H1 (cell line): ENCODE data around the gene ADCY2. TPM values are rescaled to one million over a fixed set of nuclear protein-coding genes. Genes with fewer than 3 reads are reported as not detected.

ENCODE experiments used
- CTCF ChIA-PET: fragments of 300-600 bp; sonication (Branson Sonifier 250); formaldehyde crosslinking; loops from one replicate; lab custom pipeline; 2021; ENCODE audit not compliant: partially characterized antibody; lab: Charles Lee
- POLR2A ChIA-PET: fragments of 300-600 bp; sonication (Branson Sonifier 250); formaldehyde crosslinking; loops from one replicate; lab custom pipeline; 2021; ENCODE audit warnings: inconsistent platforms; ENCODE audit not compliant: partially characterized antibody; lab: Charles Lee
- DNase-seq, 2 experiments: peaks; one replicate each; pipeline versions ENCODE4 v3.0.0 to v3.0.0-alpha.2; 2010 to 2022; ENCODE audit warnings: low spot score in 2 of 2, low read depth in 1 of 2, mixed read lengths in 1 of 2
- FAIRE-seq: peaks from 2 replicates; lab custom pipeline; 2011; peaks lifted over from hg19 to GRCh38; lab: Jason Lieb, UNC
- H2AFZ ChIP-seq: 2 replicates; pipeline ENCODE4 v1.8.1; 2012; ENCODE audit warnings: low read length, inconsistent platforms
- H2AK5ac ChIP-seq: 2 replicates; pipeline ENCODE4 v1.6.1; 2013; ENCODE audit warnings: low read depth, low read length
- H2BK120ac ChIP-seq: replicated peaks from 2 replicates; pipeline ENCODE3; 2013; ENCODE audit warnings: low read depth, low read length, inconsistent platforms
- H2BK12ac ChIP-seq: 2 replicates; pipeline ENCODE4 v1.6.1; 2013; ENCODE audit warnings: low read depth, low read length
- H2BK15ac ChIP-seq: 2 replicates; pipeline ENCODE4 v1.6.1; 2013; ENCODE audit warnings: low read length
- H2BK20ac ChIP-seq: 2 replicates; pipeline ENCODE4 v1.6.1; 2013; ENCODE audit warnings: low read length
- H2BK5ac ChIP-seq: 2 replicates; pipeline ENCODE4 v1.6.1; 2013; ENCODE audit warnings: low read depth, low read length
- H3K14ac ChIP-seq: 2 replicates; pipeline ENCODE4 v1.6.1; 2013; ENCODE audit warnings: inconsistent platforms; ENCODE audit not compliant: insufficient read length
- H3K18ac ChIP-seq: 2 replicates; pipeline ENCODE4 v1.6.1; 2013; ENCODE audit warnings: low read length; ENCODE audit errors: extremely low read depth
- H3K23ac ChIP-seq: 2 replicates; pipeline ENCODE4 v1.6.1; 2013; ENCODE audit warnings: inconsistent platforms; ENCODE audit not compliant: insufficient read length
- H3K23me2 ChIP-seq: 2 replicates; pipeline ENCODE4 v1.6.1; 2013; ENCODE audit warnings: low read depth, low read length
- H3K27ac ChIP-seq: 2 replicates; pipeline ENCODE4 v1.6.1; 2011; ENCODE audit warnings: low read depth, low read length, inconsistent platforms
- H3K27me3 ChIP-seq, 4 experiments: replicated peaks in 1 of 4; 1 replicate in 1 of 4; 2 replicates in 3 of 4; pipeline versions ENCODE4 v1.6.1 to v1.8.1; 2011 to 2013; ENCODE audit warnings: low read length in 3 of 4, mild to moderate bottlenecking in 3 of 4, inconsistent platforms in 2 of 4, mixed read lengths in 2 of 4, moderate library complexity in 1 of 4; ENCODE audit not compliant: control insufficient read depth in 3 of 4, insufficient read depth in 3 of 4; ENCODE audit errors: extremely low read depth in 1 of 4
- H3K36me3 ChIP-seq, 4 experiments: 2 replicates each; pipeline versions ENCODE4 v1.6.1 to v1.8.1; 2011 to 2013; ENCODE audit warnings: mild to moderate bottlenecking in 4 of 4, low read length in 3 of 4, moderate library complexity in 2 of 4, control low read depth in 1 of 4, inconsistent platforms in 1 of 4; ENCODE audit not compliant: insufficient read depth in 4 of 4, control insufficient read depth in 2 of 4
- H3K4ac ChIP-seq: replicated peaks from 2 replicates; pipeline ENCODE3; 2013; ENCODE audit warnings: low read length, low read depth, mixed read lengths, inconsistent platforms; ENCODE audit not compliant: insufficient read length
- H3K4me1 ChIP-seq, 4 experiments: replicated peaks in 1 of 4; 1 replicate in 1 of 4; 2 replicates in 3 of 4; pipeline versions ENCODE4 v1.6.1 to v1.8.1; 2011 to 2013; ENCODE audit warnings: low read length in 3 of 4, inconsistent platforms in 2 of 4, mixed read lengths in 1 of 4; ENCODE audit not compliant: insufficient read depth in 4 of 4, control insufficient read depth in 3 of 4
- H3K4me2 ChIP-seq, 2 experiments: 2 replicates each; pipeline versions ENCODE4 v1.6.1 to v1.8.1; 2011 to 2013; ENCODE audit warnings: low read depth in 2 of 2, low read length in 2 of 2, control low read depth in 1 of 2, inconsistent platforms in 1 of 2, mild to moderate bottlenecking in 1 of 2; ENCODE audit not compliant: insufficient read depth in 1 of 2
- H3K4me3 ChIP-seq, 4 experiments: fragments of 200-600, 300-600 bp in 1 of 4; sonication (generic), shearing (Covaris generic), sonication (Bioruptor Twin) in 1 of 4; 2 replicates each; pipeline versions ENCODE4 v1.5.1 to v1.8.1; 2011 to 2016; ENCODE audit warnings: low read length in 4 of 4, low read depth in 3 of 4, control low read depth in 2 of 4, inconsistent platforms in 2 of 4, mild to moderate bottlenecking in 2 of 4, mixed read lengths in 1 of 4, moderate library complexity in 1 of 4; ENCODE audit not compliant: insufficient read depth in 2 of 4; ENCODE audit errors: extremely low read depth in 1 of 4
- H3K56ac ChIP-seq: replicated peaks from 2 replicates; pipeline ENCODE3; 2013; ENCODE audit warnings: low read depth, mild to moderate bottlenecking, mixed read lengths, low read length, inconsistent platforms; ENCODE audit not compliant: insufficient read length
- H3K79me1 ChIP-seq: 2 replicates; pipeline ENCODE4 v1.6.1; 2013; ENCODE audit warnings: low read depth, low read length, control low read depth
- H3K79me2 ChIP-seq, 2 experiments: 2 replicates each; pipeline versions ENCODE4 v1.6.1 to v1.8.1; 2012 to 2013; ENCODE audit warnings: low read length in 2 of 2, mild to moderate bottlenecking in 2 of 2, inconsistent platforms in 1 of 2; ENCODE audit not compliant: insufficient read depth in 2 of 2, control insufficient read depth in 1 of 2
- H3K9ac ChIP-seq, 4 experiments: replicated peaks in 1 of 4; 1 replicate in 1 of 4; 2 replicates in 3 of 4; pipeline versions ENCODE4 v1.6.1 to v1.8.1; 2011 to 2013; ENCODE audit warnings: low read depth in 3 of 4, low read length in 3 of 4, control low read depth in 2 of 4, mild to moderate bottlenecking in 2 of 4, moderate library complexity in 2 of 4, inconsistent platforms in 1 of 4; ENCODE audit errors: extremely low read depth in 1 of 4
- H3K9me3 ChIP-seq, 2 experiments: 2 replicates each; pipeline versions ENCODE4 v1.6.1 to v1.8.1; 2012 to 2013; ENCODE audit warnings: mild to moderate bottlenecking in 2 of 2, moderate library complexity in 2 of 2, control low read depth in 1 of 2, inconsistent platforms in 1 of 2, low read depth in 1 of 2, low read length in 1 of 2, mixed read lengths in 1 of 2; ENCODE audit not compliant: insufficient read depth in 2 of 2
- H4K20me1 ChIP-seq, 2 experiments: replicated peaks in 1 of 2; 2 replicates each; pipeline versions ENCODE3 to v1.8.1; 2011 to 2013; ENCODE audit warnings: inconsistent platforms in 2 of 2, low read length in 2 of 2, mild to moderate bottlenecking in 1 of 2; ENCODE audit not compliant: insufficient read depth in 2 of 2, control insufficient read depth in 1 of 2
- H4K5ac ChIP-seq: 2 replicates; pipeline ENCODE4 v1.6.1; 2013; ENCODE audit warnings: low read length, low read depth, mixed read lengths, inconsistent platforms; ENCODE audit not compliant: insufficient read length
- H4K8ac ChIP-seq: 2 replicates; pipeline ENCODE4 v1.8.0; 2013; ENCODE audit warnings: mild to moderate bottlenecking, moderate library complexity, low read length, inconsistent platforms; ENCODE audit not compliant: insufficient read depth; ENCODE audit errors: extremely low read depth
- H4K91ac ChIP-seq: replicated peaks from 2 replicates; pipeline ENCODE3; 2013; ENCODE audit warnings: low read length, mixed read lengths, inconsistent platforms; ENCODE audit not compliant: insufficient read length
- WGBS, 2 experiments: shearing (Covaris generic) in 1 of 2; methylation state at CpG; one replicate each; pipeline versions ENCODE4 v1.1.6 to v1.1.7; 2013 to 2015; ENCODE audit warnings: low lambda C conversion rate in 2 of 2, mixed read lengths in 2 of 2, inconsistent platforms in 1 of 2, low coverage in 1 of 2, missing lambda C conversion rate in 1 of 2; ENCODE audit not compliant: insufficient replicate concordance in 2 of 2, insufficient coverage in 1 of 2, insufficient read length in 1 of 2; ENCODE audit errors: extremely low coverage in 1 of 2, missing lambda C conversion rate in 1 of 2; 5-methylcytosine and 5-hydroxymethylcytosine counted together
- polyA plus RNA-seq, 7 experiments: library from polyadenylated mRNA; depleted of rRNA in 3 of 7; stranded (reverse) in 5 of 7; unstranded in 2 of 7; fragments of >200 nt in 5 of 7; fragments of 200-250 nt in 2 of 7; gene quantifications; 1 replicate in 5 of 7; 2 replicates in 1 of 7; 4 replicates in 1 of 7; pipeline versions ENCODE4 v1.2.1 to v1.2.3, GENCODE V29; 2011 to 2013; ENCODE audit warnings: missing spikeins in 2 of 7, mixed read lengths in 2 of 7
- total RNA-seq: library from RNA; stranded (reverse); fragmentation: NEBNext Ultra II Directional; extraction: Animal tissue kit (Norgen Biotek cat#: 25700); gene quantifications from 2 replicates; pipeline ENCODE4 v1.2.1, GENCODE V29; 2021
- TF ChIP-seq, protein P1 (sequence below): IDR thresholded peaks from 2 replicates; pipeline ENCODE4 v1.6.1; 2012; ENCODE audit warnings: low read length, inconsistent platforms

ADCY2 gene
- total and polyA plus RNA-seq, 2 of the 8 experiments (the other 6 are each of a cell fraction or from before 2014, with no cell fraction given): 35.8 to 122 TPM

DNA sequence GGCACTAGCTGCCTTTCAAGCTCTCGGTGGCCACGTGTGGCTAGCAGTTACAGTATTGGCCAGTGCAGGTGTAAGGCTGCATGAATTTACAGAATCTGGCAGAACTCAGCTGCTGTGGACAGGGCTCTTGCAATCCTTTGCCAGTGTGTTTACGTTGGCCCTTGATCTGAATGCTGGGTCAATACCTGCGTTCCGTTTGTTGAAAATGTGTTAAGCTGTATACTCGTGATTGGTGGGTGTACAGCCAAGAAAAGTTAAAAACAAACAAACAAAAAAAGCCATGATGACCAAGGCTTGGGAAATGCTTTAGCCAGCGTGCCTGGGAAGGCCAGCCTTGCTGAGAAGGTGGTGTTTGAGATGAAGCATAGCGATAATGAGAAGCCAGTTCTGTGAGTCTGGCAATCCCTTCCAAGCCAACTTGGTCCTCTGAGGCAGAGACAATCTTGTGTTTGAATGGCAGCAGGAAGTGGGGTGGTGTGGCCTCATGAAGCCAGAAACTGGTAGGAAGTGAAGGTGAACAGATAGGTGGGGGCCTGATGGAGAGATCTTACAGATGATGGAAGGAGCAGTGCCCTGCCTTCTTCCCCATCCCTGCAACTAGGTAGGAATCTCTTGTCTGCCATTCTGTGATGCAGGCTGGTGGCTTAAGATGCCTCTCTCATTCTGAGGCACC, 455.8 kb downstream of the ADCY2 start:
- H2BK5ac ChIP-seq: no peak overlapping the region
- peak overlapping the region in 3 of 4 experiments; percentile 60 to 89 (median 62); a peak in 5 of 8 replicates for H3K4me3 ChIP-seq
- FAIRE-seq (peak; percentile 48), DNase-seq (no peak)
- H3K9me3 ChIP-seq: no peaks in the 10 kb centered on the region
- 84% methylated on average over 8 of the region's 8 CpGs; no CpG with 5 or more reads in 1 of the 2 experiments for WGBS, 2 experiments
- TF ChIP-seq, protein P1, sequence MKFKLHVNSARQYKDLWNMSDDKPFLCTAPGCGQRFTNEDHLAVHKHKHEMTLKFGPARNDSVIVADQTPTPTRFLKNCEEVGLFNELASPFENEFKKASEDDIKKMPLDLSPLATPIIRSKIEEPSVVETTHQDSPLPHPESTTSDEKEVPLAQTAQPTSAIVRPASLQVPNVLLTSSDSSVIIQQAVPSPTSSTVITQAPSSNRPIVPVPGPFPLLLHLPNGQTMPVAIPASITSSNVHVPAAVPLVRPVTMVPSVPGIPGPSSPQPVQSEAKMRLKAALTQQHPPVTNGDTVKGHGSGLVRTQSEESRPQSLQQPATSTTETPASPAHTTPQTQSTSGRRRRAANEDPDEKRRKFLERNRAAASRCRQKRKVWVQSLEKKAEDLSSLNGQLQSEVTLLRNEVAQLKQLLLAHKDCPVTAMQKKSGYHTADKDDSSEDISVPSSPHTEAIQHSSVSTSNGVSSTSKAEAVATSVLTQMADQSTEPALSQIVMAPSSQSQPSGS: no peak
- H4K91ac ChIP-seq: no peak overlapping the region
- peaks cover 0 to 8% (median 3%) of the 10 kb centered on the region in 4 experiments; a peak in 4 of 7 replicates for H3K4me1 ChIP-seq
- H2BK120ac ChIP-seq: no peak overlapping the region
- no peak overlapping the region for H3K56ac ChIP-seq
- H3K4me2 ChIP-seq: peak overlapping the region; percentile 76 to 87
- peaks cover 0 to 16% (median 9%) of the 10 kb centered on the region in 4 experiments; a peak in 4 of 7 replicates for H3K27me3 ChIP-seq
- no peak overlapping the region for H2AK5ac ChIP-seq
- no peaks in the 10 kb centered on the region for H3K36me3 ChIP-seq
- H3K27ac ChIP-seq: no peak overlapping the region
- 0 out of 2 replicates have a peak overlapping the region, but pooled peaks have one; percentile 8 for H2BK15ac ChIP-seq
- no peaks in the 10 kb centered on the region for H3K79me2 ChIP-seq
- no peaks in the 10 kb centered on the region for H3K79me1 ChIP-seq
- H3K9ac ChIP-seq: no peak overlapping the region
- no peak overlapping the region for H3K4ac ChIP-seq
- no peak overlapping the region for H2BK12ac ChIP-seq
- no peaks in the 10 kb centered on the region for H4K20me1 ChIP-seq
- no peak overlapping the region for H3K18ac ChIP-seq
- CTCF ChIA-PET: interaction anchor here (0.5 to 3.4 kb wide), 13 partner anchors 9 to 1101 kb away, joined by 3 to 23 read pairs (median 4); partner anchors contain the start of genes FASTKD3 and MTRR
- H3K23me2 ChIP-seq: peaks cover 9% of the 10 kb centered on the region
- H3K14ac ChIP-seq: no peak overlapping the region
- POLR2A ChIA-PET: interaction anchor here (1.2 to 1.5 kb wide), 2 partner anchors 17 to 456 kb away, joined by 3 to 4 read pairs; partner anchors contain the start of genes ADCY2, FASTKD3 and MTRR
- H2BK20ac ChIP-seq: no peak overlapping the region
- no peak overlapping the region for H4K5ac ChIP-seq
- no peak overlapping the region for H4K8ac ChIP-seq
- H2AFZ ChIP-seq: peak overlapping the region; percentile 90; the same call in 1 of the 2 replicates
- H3K23ac ChIP-seq: no peak overlapping the region
